ENCODE data around the gene PGS1.

The PGS1 gene

GRCh38 chr17:78346605-78347250 is 31.7 kb upstream of the PGS1 start:
- DNase-seq (ENCODE audit: low read depth in 3 of 3) = no peak

- no peak for DNase-seq (ENCODE audit: low read depth in 3 of 3)
These were observed 31.0 kb upstream of the PGS1 start for GRCh38 chr17:78347453-78347852.

GRCh38 chr17:78348055-78348770 is 30.2 kb upstream of the PGS1 start:
- no peak for DNase-seq (ENCODE audit: low read depth in 3 of 3)

GRCh38 chr17:78349891-78350642 is 28.4 kb upstream of the PGS1 start:
- no peak for DNase-seq (ENCODE audit: low read depth in 3 of 3)

GRCh38 chr17:78351449-78352006 is 26.9 kb upstream of the PGS1 start:
- DNase-seq (ENCODE audit: low read depth in 3 of 3) = no peak

GRCh38 chr17:78353834-78354233 is 24.6 kb upstream of the PGS1 start:
- DNase-seq (ENCODE audit: low read depth in 3 of 3) = no peak

- DNase-seq (ENCODE audit: low read depth in 3 of 3) = no peak
These were observed 23.3 kb upstream of the PGS1 start for GRCh38 chr17:78355045-78355641.

GRCh38 chr17:78355701-78356100 is 22.7 kb upstream of the PGS1 start:
- no peak for DNase-seq (ENCODE audit: low read depth in 3 of 3)

GRCh38 chr17:78356101-78356713 is 22.2 kb upstream of the PGS1 start:
- DNase-seq (ENCODE audit: low read depth in 3 of 3) = peak; percentile 59 to 87 (median 80)

GRCh38 chr17:78357177-78357586 is 21.3 kb upstream of the PGS1 start:
- no peak for DNase-seq (ENCODE audit: low read depth in 3 of 3)

- DNase-seq (ENCODE audit: low read depth in 3 of 3) = no peak
These were observed 20.5 kb upstream of the PGS1 start for GRCh38 chr17:78357672-78358537.

- DNase-seq (ENCODE audit: low read depth in 3 of 3) = no peak
These were observed 19.7 kb upstream of the PGS1 start for GRCh38 chr17:78358538-78359320.

GRCh38 chr17:78359321-78359996 is 19.0 kb upstream of the PGS1 start:
- no peak for DNase-seq (ENCODE audit: low read depth in 3 of 3)

- DNase-seq (ENCODE audit: low read depth in 3 of 3) = peak; percentile 93 to 96 (median 96)
These were observed 18.5 kb upstream of the PGS1 start, which contains the start of gene SOCS3 for GRCh38 chr17:78359997-78360370. TSS of gene SOCS3 (minus strand) at chr17:78360077. CDS start at chr17:78359095, 982 bp downstream.

- DNase-seq (ENCODE audit: low read depth in 3 of 3) = peak; percentile 79 to 94 (median 88)
These were observed 17.9 kb upstream of the PGS1 start for GRCh38 chr17:78360371-78361224.

GRCh38 chr17:78361225-78361701 is 17.2 kb upstream of the PGS1 start:
- DNase-seq (ENCODE audit: low read depth in 3 of 3) = no peak

- DNase-seq (ENCODE audit: low read depth in 3 of 3) = no peak
These were observed 16.2 kb upstream of the PGS1 start for GRCh38 chr17:78362232-78362631.

GRCh38 chr17:78362671-78363070 is 15.8 kb upstream of the PGS1 start:
- DNase-seq (ENCODE audit: low read depth in 3 of 3) = no peak

Data from stimulated activated CD4-positive, alpha-beta T cell treated with anti-CD3 and anti-CD28 coated beads, TNF-alpha, amount 100 ng/mL, for 4 hours (primary cell).